ENCODE data around the gene AS3MT.

Gene AS3MT

GRCh38 chr10:102949916-102950315, 80.6 kb downstream of the AS3MT start:
- TF ChIP-seq ZNF274 (IDR thresholded peaks at IDR 0.05; ENCODE audit: low read depth, low read length) = no peak
- H3K4me3 ChIP-seq (ENCODE audit: low read length) = no peak overlapping the region

GRCh38 chr10:102951316-102951715, 82.0 kb downstream of the AS3MT start:
- no peak overlapping the region for H3K4me3 ChIP-seq (ENCODE audit: low read length)
- no peak for TF ChIP-seq ZNF274 (IDR thresholded peaks at IDR 0.05; ENCODE audit: low read depth, low read length)

Measured in GM08714 (cell line).